GM12878 (cell line): ENCODE measurements around the gene PUS7. TPM values are rescaled to one million over a fixed set of nuclear protein-coding genes. Genes with fewer than 3 reads are reported as not detected.

Source experiments
- ATAC-seq: fragments of 200-7000 bp; cut with Tn5 transposase; 3 replicates; pipeline ENCODE4 v1.9.1; 2020; ENCODE audit warnings: mild to moderate bottlenecking, moderate library complexity
- BruUV-seq: library from RNA; stranded (reverse); fragments of 400-500 nt; replicated peaks from 2 replicates; lab custom pipeline; 2021; lab: Mats Ljungman, UMichigan
- CTCF ChIA-PET: fragments of 300-600 bp; sonication (Branson Sonifier 250); formaldehyde crosslinking; extraction: SDS; loops from one replicate; lab custom pipeline; 2021; ENCODE audit warnings: inconsistent platforms; lab: Yijun Ruan, JAX
- POLR2A ChIA-PET: fragments of 350-600 bp; formaldehyde crosslinking; extraction: SDS; loops from one replicate; lab custom pipeline; 2021; ENCODE audit warnings: inconsistent platforms; lab: Charles Lee
- RAD21 ChIA-PET: fragments of 300-600 bp; sonication (Branson Sonifier 250); formaldehyde crosslinking; loops from one replicate; lab custom pipeline; 2023; ENCODE audit warnings: antibody characterized with exemption; ENCODE audit not compliant: unreplicated experiment; lab: Charles Lee
- SMC1A ChIA-PET: fragments of 300-600 bp; sonication (Branson Sonifier 250); formaldehyde crosslinking; loops from one replicate; lab custom pipeline; 2023; ENCODE audit not compliant: unreplicated experiment, uncharacterized antibody; lab: Charles Lee
- DNase-seq: peaks from one replicate; pipeline ENCODE4 v3.0.0-alpha.2; 2011; ENCODE audit warnings: low read depth, low spot score
- FAIRE-seq: peaks from 3 replicates; lab custom pipeline; 2011; peaks lifted over from hg19 to GRCh38; lab: Jason Lieb, UNC
- H2AFZ ChIP-seq: 2 replicates; pipeline ENCODE4 v1.6.0; 2011; ENCODE audit warnings: low read depth, low read length, control low read depth; ENCODE audit not compliant: control insufficient read depth
- H3K27ac ChIP-seq: 2 replicates; pipeline ENCODE4 v1.5.1; 2011; ENCODE audit warnings: control low read depth; ENCODE audit not compliant: control insufficient read depth, insufficient read depth
- H3K27me3 ChIP-seq, 2 experiments: replicated peaks in 1 of 2; 2 replicates each; pipeline versions ENCODE4 v1.6.0 to v1.6.1; 2011; ENCODE audit warnings: low read length in 1 of 2; ENCODE audit not compliant: control insufficient read depth in 2 of 2, insufficient read depth in 2 of 2
- H3K36me3 ChIP-seq, 2 experiments: 2 replicates each; pipeline ENCODE4 v1.5.1; 2011; ENCODE audit warnings: low read length in 1 of 2; ENCODE audit not compliant: control insufficient read depth in 2 of 2, insufficient read depth in 2 of 2
- H3K4me1 ChIP-seq: 2 replicates; pipeline ENCODE4 v1.6.1; 2011; ENCODE audit warnings: mild to moderate bottlenecking, low read length, moderate library complexity, mixed read lengths; ENCODE audit not compliant: control insufficient read depth, insufficient read depth
- H3K4me2 ChIP-seq: 2 replicates; pipeline ENCODE4 v1.6.0; 2011; ENCODE audit warnings: control low read depth; ENCODE audit not compliant: control insufficient read depth, insufficient read depth
- H3K4me3 ChIP-seq: fragments of 200-600 bp; sonication (generic); 2 replicates; pipeline ENCODE4 v1.5.1; 2016
- H3K79me2 ChIP-seq: 2 replicates; pipeline ENCODE4 v1.6.0; 2011; ENCODE audit warnings: low read length; ENCODE audit not compliant: control insufficient read depth, insufficient read depth
- H3K9ac ChIP-seq: 2 replicates; pipeline ENCODE4 v1.8.0; 2011; ENCODE audit warnings: low read length, control low read depth, mixed read lengths; ENCODE audit not compliant: control insufficient read depth, insufficient read depth
- H3K9me3 ChIP-seq: replicated peaks from 3 replicates; pipeline ENCODE4 v1.5.1; 2011; ENCODE audit warnings: mild to moderate bottlenecking, low read length; ENCODE audit not compliant: control insufficient read depth, insufficient read depth
- H4K20me1 ChIP-seq: 2 replicates; pipeline ENCODE4 v1.6.0; 2011; ENCODE audit not compliant: control insufficient read depth, insufficient read depth
- CREB1 ChIP-seq: IDR thresholded peaks from 2 replicates; pipeline ENCODE4 v1.6.1; 2012; ENCODE audit warnings: low read depth, mild to moderate bottlenecking, inconsistent platforms
- EP300 ChIP-seq, 2 experiments: fragments of 150-350 bp in 1 of 2; IDR thresholded peaks; 2 replicates each; pipeline ENCODE4 v1.6.1; 2011 to 2012; ENCODE audit warnings: low read depth in 2 of 2, low read length in 2 of 2, borderline replicate concordance in 1 of 2, improper control_type of control experiment in 1 of 2, inconsistent platforms in 1 of 2; ENCODE audit not compliant: control insufficient read depth in 1 of 2
- HDAC6 ChIP-seq: fragments of 200-600 bp; sonication (generic); IDR thresholded peaks from one replicate; pipeline ENCODE4 v1.8.0; 2017; ENCODE audit warnings: antibody characterized with exemption; ENCODE audit not compliant: unreplicated experiment
- HDGF ChIP-seq: fragments of 450-650 bp; IDR thresholded peaks from 2 replicates; pipeline ENCODE4 v1.6.1; 2016; ENCODE audit warnings: antibody characterized with exemption
- HSF1 ChIP-seq: fragments of 150-350 bp; IDR thresholded peaks from 2 replicates; pipeline ENCODE4 v1.6.1; 2014; ENCODE audit warnings: mild to moderate bottlenecking, low read depth, low read length
- MXI1 ChIP-seq: fragments of 150-350 bp; IDR thresholded peaks from 2 replicates; pipeline ENCODE4 v1.6.1; 2011; ENCODE audit warnings: low read depth, mild to moderate bottlenecking, inconsistent platforms, low read length, improper control_type of control experiment
- NFXL1 ChIP-seq: fragments of 450-650 bp; IDR thresholded peaks from 2 replicates; pipeline ENCODE4 v1.6.1; 2017; ENCODE audit warnings: antibody characterized with exemption, mild to moderate bottlenecking, borderline replicate concordance
- NFYB ChIP-seq: IDR thresholded peaks from 2 replicates; pipeline ENCODE4 v1.6.1; 2011; ENCODE audit warnings: low read depth, mild to moderate bottlenecking, low read length, improper control_type of control experiment, moderate library complexity; ENCODE audit not compliant: insufficient read depth
- SRF ChIP-seq, 2 experiments: IDR thresholded peaks; 2 replicates each; pipeline ENCODE4 v1.6.1; 2011; ENCODE audit warnings: low read depth in 2 of 2, low read length in 2 of 2, mild to moderate bottlenecking in 1 of 2, moderate library complexity in 1 of 2
- TAF1 ChIP-seq: IDR thresholded peaks from 2 replicates; pipeline ENCODE4 v1.6.1; 2011; ENCODE audit warnings: mild to moderate bottlenecking, low read depth, low read length, borderline replicate concordance
- YY1 ChIP-seq: IDR thresholded peaks from 2 replicates; pipeline ENCODE4 v1.6.1; 2011; ENCODE audit warnings: low read depth, mild to moderate bottlenecking, low read length
- WGBS: methylation state at CpG from one replicate; pipeline ENCODE4 v1.1.6; 2016; ENCODE audit warnings: low lambda C conversion rate; ENCODE audit not compliant: insufficient replicate concordance, insufficient coverage; ENCODE audit errors: missing lambda C conversion rate; 5-methylcytosine and 5-hydroxymethylcytosine counted together
- in situ Hi-C: fragments of 300-500 bp; cut with MboI; formaldehyde crosslinking; loops from 9 replicates; pipeline ENCODE4 v1.14.3; 2018; ENCODE audit warnings: mixed read lengths
- intact Hi-C: fragments of 100-400 bp; cut with micrococcal nuclease; formaldehyde crosslinking; loops from one replicate; pipeline ENCODE4 v1.14.2; 2022; ENCODE audit not compliant: unreplicated experiment
- polyA plus RNA-seq, 11 experiments: library from polyadenylated mRNA; depleted of rRNA in 4 of 11; unstranded in 6 of 11; stranded (reverse) in 5 of 11; fragments of >200 nt; fragmentation: Nextera tagmentation in 4 of 11; fragmentation: Illumina TruSeq in 1 of 11; extraction: Ambion mirVana in 4 of 11; extraction: Trizol in 1 of 11; gene quantifications; 1 replicate in 1 of 11; 2 replicates in 10 of 11; pipeline versions ENCODE4 v1.2.1 to v1.2.3, GENCODE V29; 2011 to 2016; ENCODE audit warnings: inconsistent platforms in 2 of 11, missing spikeins in 2 of 11, low read depth in 1 of 11
- total RNA-seq, 4 experiments: library from RNA; depleted of rRNA in 3 of 4; stranded (reverse); fragments of >200 nt in 3 of 4; fragmentation: Illumina TruSeq in 1 of 4; extraction: Trizol in 1 of 4; gene quantifications; 2 replicates each; pipeline versions ENCODE4 v1.2.1 to v1.2.3, GENCODE V29; 2013 to 2021

The PUS7 gene
- total and polyA plus RNA-seq, 10 of the 15 experiments (the other 5 are each of a cell fraction or from before 2014, with no cell fraction given), result 5.6 to 28.5 (median 22.4) TPM

GRCh38 chr7:105423987-105424386 lies 98.1 kb downstream of the PUS7 start:
- no peak for FAIRE-seq
- Histone ChIP-seq H4K20me1 (no peaks in the 10 kb centered on the region), H3K27me3 (no peaks in the 10 kb centered on the region), H3K4me3 (no peak overlapping the region), H3K4me2 (no peak overlapping the region), H3K9me3 (no peaks in the 10 kb centered on the region), H3K9ac (no peak overlapping the region), H3K27ac (no peak overlapping the region), H3K36me3 (no peaks in the 10 kb centered on the region), H3K79me2 (no peaks in the 10 kb centered on the region), H3K4me1 (no peaks in the 10 kb centered on the region), H2AFZ (no peak overlapping the region)
- 100% methylated on average over 2 of the region's 2 CpGs for WGBS
- no peak for DNase-seq
- no TSS peak for BruUV-seq
- RAD21 ChIA-PET, result interaction anchor here (1.0 kb wide), 1 partner anchor 280 kb away, joined by 3 read pairs; no protein-coding TSS in a partner anchor
- CTCF ChIA-PET, result no interaction called here
- intact Hi-C loops, result loop anchor here (10.0 kb wide), 2 partner anchors 439 to 499 kb away; no protein-coding TSS in a partner anchor
- ATAC-seq, result no peak
- in situ Hi-C loops, result no loop called here
- SMC1A ChIA-PET, result interaction anchor here (0.9 kb wide), 1 partner anchor 9 kb away, joined by 5 read pairs; no protein-coding TSS in a partner anchor
- TF ChIP-seq NFYB, result no peak
- TF ChIP-seq EP300 (IDR thresholded peaks at IDR 0.05; ENCODE audit: borderline replicate concordance in 1 of 2, control insufficient read depth in 1 of 2, low read depth in 2 of 2, low read length in 2 of 2), result no peak
- no peak for TF ChIP-seq HDAC6
- TF ChIP-seq CREB1, result no peak
- TF ChIP-seq HSF1, result no peak
- no peak for TF ChIP-seq TAF1
- no peak for TF ChIP-seq HDGF
- no peak for TF ChIP-seq YY1
- no peak for TF ChIP-seq NFXL1
- TF ChIP-seq SRF (IDR thresholded peaks at IDR 0.05; ENCODE audit: low read depth in 2 of 2, low read length in 2 of 2), result no peak
- TF ChIP-seq MXI1, result no peak
- POLR2A ChIA-PET, result interaction anchor here (0.6 kb wide), 1 partner anchor 24 kb away, joined by 6 read pairs; no protein-coding TSS in a partner anchor
